Measurements from ENCODE around the gene L3MBTL4.

DNA sequence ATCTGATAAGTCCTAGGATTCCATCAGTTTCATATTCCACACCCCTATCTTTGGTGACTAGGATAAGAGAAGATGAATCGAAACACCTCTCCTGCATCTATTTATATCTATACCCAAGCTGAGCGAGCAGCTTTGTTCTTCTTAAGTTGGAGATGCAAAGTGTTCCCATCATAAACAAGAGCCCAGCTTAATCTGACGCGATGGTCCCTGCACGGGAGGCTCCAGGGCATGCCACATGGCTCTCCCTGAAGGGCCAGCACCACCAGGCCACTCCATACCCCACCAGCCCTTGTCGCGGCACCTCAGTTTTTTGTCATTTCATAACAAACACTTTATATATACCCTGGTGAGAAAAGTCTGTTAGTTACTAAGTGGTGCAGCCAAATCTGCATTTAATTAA is 255.3 kb downstream of the L3MBTL4 start:
- TF ChIP-seq, protein P1, sequence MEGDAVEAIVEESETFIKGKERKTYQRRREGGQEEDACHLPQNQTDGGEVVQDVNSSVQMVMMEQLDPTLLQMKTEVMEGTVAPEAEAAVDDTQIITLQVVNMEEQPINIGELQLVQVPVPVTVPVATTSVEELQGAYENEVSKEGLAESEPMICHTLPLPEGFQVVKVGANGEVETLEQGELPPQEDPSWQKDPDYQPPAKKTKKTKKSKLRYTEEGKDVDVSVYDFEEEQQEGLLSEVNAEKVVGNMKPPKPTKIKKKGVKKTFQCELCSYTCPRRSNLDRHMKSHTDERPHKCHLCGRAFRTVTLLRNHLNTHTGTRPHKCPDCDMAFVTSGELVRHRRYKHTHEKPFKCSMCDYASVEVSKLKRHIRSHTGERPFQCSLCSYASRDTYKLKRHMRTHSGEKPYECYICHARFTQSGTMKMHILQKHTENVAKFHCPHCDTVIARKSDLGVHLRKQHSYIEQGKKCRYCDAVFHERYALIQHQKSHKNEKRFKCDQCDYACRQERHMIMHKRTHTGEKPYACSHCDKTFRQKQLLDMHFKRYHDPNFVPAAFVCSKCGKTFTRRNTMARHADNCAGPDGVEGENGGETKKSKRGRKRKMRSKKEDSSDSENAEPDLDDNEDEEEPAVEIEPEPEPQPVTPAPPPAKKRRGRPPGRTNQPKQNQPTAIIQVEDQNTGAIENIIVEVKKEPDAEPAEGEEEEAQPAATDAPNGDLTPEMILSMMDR (IDR thresholded peaks at IDR 0.05), result no peak
- TF ChIP-seq POLR2A (IDR thresholded peaks at IDR 0.05), result no peak
